Mesenteric fat pad (tissue), 1 donor: ENCODE results near the gene SLC24A4. TPM values are rescaled to one million over a fixed set of nuclear protein-coding genes. Genes with fewer than 3 reads are reported as not detected.

ENCODE experiments used
- DNase-seq: peaks from one replicate; pipeline ENCODE4 v3.0.0-alpha.2; 2020; ENCODE audit warnings: low spot score
- total RNA-seq: library from RNA; stranded (reverse); fragmentation: NEBNext Ultra II Directional; extraction: Animal tissue kit (Norgen Biotek cat#: 25700); gene quantifications from one replicate; pipeline ENCODE4 v1.2.1, GENCODE V29; 2021
- donor health status: DM: yes; HTN: yes; CAD: no.

SLC24A4 gene
- total RNA-seq, 1 donor from 2014 or later = 0.77 TPM

GRCh38 chr14:92495027-92495426, 172.1 kb downstream of the SLC24A4 start:
- DNase-seq = no peak

- no peak for DNase-seq
Observed at GRCh38 chr14:92496191-92496857, 173.4 kb downstream of the SLC24A4 start.

DNA sequence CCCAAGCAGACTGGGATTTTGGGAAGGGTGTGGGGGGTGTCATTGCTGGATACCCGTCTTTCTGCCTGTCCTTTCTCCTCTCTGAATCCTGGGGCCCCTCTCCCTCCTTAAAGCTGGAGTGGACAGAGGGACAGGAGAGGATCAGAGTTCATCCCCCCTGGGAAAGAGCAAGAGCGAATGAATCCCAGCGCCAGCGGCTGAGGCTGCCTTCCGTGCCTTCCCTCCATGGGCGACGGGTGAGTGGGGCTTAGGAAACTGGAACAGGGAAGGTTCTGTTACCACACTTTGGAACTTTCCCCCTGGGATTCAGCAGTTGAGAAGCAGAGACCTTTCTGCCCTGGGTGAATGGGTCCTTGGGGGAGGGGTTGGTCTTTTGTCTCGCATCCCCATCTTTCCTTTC, 174.4 kb downstream of the SLC24A4 start:
- peak; percentile 86 for DNase-seq

DNA sequence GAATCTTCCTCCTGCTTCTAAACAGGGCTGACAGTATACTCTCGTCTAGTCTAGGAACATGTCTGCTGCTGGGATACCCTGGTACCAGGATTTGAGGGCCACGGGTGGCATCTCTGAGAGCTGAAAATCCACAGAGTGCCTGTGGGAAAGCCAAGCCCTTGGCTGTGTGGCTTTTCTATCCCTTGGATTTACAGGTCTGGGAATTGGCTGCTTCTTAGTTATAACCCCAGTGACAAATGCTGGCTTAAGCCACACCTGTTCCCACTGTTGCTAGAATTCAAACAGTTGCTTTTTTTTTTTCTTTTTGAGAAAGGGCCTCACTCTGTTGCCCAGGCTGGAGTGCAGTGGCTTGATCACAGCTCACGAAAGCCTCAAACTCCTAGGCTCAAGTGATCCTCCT, 176.3 kb downstream of the SLC24A4 start:
- DNase-seq = no peak

GRCh38 chr14:92500491-92500941, 177.6 kb downstream of the SLC24A4 start:
- peak; percentile 71 for DNase-seq

DNA sequence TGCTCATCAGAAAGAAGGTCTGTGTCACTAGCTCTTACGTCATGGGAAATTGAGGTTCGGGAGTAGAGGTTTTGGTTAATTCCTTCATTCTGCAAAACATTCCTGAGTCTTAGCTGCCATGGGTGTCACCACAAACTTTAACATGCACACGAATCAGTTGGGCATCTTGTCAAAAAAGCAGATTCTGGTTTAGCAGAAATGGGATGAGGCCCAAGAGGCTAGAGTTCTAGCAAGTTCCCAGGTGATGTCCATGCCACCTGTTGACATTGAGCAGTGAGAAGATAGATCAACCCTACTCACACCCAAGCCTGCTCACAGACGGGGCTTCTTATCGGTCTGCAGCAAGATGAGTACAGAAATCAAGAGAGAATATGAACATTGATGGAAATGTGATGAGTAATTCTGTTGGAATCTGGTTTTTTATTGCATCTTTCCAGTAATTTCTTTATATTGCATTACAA, 179.0 kb downstream of the SLC24A4 start:
- no peak for DNase-seq

DNA sequence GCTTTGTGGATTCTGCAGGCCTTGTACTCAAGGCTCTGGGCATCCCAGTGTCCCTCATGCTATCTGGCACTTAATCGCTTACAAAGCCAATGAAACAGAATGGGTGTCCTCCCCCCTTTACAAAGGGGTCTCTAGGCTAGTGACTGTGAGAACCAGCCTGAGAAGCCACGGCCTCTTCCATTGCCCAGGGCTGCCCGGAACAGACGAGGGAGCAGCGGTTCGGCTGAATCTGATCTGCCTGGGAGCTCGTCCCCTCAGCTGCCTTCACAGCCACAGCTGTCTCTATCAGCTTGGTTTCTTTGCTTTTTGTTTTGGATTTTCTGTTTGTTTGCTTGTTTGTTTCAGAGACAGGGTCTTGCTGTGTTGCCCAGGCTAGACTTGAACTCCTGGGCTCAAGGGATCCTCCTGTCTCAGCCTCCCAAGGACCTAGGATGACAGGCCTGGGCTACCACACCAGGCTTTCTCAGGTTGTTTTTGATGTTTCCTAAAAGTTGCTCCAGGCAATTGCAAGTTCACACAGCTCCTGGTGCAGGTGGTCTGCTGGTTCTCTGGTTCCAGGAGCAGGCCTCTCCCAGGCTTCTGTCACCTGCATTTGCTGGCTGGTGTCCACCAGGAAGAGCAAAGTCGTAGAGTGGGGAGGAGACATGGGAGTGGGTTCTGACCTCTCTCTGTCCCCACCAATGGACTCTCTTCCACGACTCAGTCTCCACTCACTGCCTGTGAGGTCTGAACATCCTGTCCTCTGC, 179.7 kb downstream of the SLC24A4 start:
- DNase-seq = peak; percentile 69

DNA sequence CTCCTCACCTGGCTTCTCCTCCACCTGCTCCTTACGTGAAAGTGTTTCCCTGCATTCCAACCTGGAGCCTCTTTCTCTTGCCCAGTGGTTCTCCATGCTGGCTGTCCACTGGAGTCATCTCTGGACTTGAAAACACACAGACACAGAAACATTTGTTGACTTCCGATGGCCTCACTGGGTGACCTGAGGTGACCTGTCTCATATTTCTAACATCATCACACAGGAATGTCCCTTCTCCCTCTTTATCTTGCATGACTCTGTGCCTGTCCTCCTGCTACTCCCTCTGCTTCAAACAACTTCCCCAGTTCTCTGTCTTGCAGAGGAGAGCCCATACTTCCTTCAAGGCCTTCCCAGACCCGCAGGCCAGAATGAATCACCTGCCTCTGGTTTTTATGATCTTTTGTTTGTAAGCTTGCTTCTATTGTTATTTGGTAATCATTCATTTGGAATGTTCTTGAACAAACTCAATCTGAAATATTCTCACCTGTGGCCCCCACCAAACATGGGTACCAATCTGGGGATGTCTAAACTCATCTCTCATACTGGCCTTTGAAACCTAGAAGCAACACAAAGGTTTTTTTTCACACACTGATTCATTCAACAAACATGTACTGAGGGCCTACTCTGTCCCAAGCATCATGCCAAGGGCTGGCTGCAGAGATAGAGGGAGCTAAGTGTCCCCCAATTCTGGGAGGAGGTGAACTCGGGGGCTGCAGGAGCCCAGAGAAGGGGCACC, 181.0 kb downstream of the SLC24A4 start:
- DNase-seq = peak; percentile 35

GRCh38 chr14:92505826-92506225, 182.9 kb downstream of the SLC24A4 start:
- peak; percentile 74 for DNase-seq

DNA sequence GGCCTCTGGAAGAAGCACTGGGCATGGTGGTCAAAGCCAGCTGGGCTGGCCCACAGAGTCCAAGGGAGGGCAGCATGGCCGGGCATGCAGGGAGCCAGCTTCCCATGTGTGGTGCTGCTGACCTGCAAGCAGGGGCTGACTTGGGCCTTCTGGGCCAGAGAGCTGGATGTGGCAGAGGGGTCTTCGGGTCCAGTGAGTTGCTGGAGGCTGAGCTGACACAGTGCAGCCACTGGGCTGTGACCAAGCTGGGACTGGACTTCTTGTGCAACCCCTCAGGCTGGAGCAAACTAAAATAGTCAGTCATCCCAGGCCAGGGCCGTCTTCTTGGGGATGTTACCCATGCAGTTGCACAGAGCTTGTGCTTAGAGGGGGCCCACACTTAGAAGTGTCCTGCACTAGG, 183.3 kb downstream of the SLC24A4 start:
- DNase-seq = peak; percentile 76

GRCh38 chr14:92507174-92507768, 184.3 kb downstream of the SLC24A4 start:
- DNase-seq = no peak

DNA sequence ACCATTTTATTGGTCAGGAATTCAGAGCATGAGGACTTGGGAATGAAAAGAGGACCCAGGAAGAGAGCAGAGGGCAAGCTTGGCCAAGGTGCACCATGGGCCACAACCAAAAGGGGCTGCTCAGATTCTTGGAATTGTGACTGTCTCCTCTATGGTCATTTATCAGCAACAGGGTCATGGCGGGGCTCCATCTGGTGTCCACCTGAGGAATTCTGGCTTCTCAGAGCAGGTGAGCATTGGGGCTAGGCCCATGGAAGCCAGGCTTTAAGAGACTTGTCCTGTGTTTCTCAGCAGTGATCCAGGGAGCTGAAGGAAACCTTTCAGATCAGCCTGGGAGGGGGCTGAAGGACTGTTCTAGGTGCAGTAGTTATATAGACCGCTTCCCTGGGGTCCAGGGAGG, 188.0 kb downstream of the SLC24A4 start:
- peak; percentile 53 for DNase-seq

GRCh38 chr14:92511453-92512238, 188.7 kb downstream of the SLC24A4 start:
- DNase-seq = peak; percentile 71

DNA sequence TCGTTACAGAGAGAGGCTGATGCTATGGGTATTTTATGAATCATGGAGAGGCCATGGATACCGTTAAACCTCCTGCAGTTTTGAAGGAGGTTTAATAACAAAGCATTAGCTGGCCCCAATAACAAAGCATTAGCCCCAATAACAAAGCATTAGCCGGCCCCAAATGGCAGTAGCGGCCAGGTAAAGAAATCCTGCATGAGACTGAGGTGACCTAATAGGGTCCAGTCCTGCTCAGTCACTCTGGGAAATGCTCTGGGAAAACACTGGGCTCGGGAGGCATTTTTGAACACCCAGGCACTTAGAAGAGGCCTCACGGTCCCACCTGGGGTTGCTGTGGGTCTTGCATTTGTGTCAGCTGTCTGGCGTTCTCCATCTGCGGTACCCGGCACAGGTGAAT, 189.8 kb downstream of the SLC24A4 start:
- no peak for DNase-seq

- peak; percentile 91 for DNase-seq
Observed at GRCh38 chr14:92513204-92513965, 190.4 kb downstream of the SLC24A4 start, which contains the start of gene RIN3. Gene RIN3, plus strand, starts transcription at chr14:92513781. Its CDS starts 152 bp downstream, at chr14:92513933.

GRCh38 chr14:92513966-92514843, 191.2 kb downstream of the SLC24A4 start:
- DNase-seq = peak; percentile 89

DNA sequence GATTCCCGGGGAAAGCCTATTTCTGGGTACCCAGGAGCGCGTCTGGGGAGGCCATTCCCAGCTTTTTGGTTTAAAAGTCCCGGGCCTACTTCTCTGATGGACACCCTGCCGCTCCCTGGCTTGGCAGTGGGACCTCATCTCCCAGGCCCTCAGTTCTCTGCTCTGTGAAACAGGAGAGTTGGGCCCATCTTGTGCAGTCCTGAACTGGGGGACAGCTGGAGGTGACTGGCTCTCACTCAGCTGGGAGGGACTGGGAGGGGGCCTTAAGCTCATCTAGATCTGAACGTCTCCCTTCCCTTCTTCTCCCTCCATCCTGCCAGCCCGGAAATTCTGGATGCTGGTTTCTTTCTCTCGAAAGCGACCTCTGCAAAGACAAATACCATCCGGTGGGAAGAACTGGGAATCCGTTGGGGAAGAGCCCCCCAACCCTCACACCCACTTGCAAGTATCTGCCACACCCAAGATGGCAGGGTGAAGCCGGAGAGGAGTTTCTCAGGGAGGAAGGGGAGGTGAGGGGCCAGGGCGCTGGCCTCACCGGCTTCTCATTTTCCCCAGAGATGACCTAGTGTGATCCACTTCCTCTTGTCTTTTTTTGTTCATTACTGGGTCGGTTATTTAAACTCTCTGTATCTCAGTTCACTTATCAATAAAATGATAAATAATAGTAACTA, 192.0 kb downstream of the SLC24A4 start:
- peak; percentile 82 for DNase-seq
